OCI-M2 (cell line): ENCODE data around the gene TCF4.
A peak's percentile ranks its signal among the peaks of the same experiment; 100 is the strongest.

Experiments
- DNase-seq: peaks from one replicate; lab custom pipeline; 2025; ENCODE audit not compliant: unreplicated experiment; lab: John Stamatoyannopoulos, UW

Gene TCF4

GRCh38 chr18:55418439-55418838, 169.6 kb downstream of the TCF4 start:
- DNase-seq = no peak

DNA sequence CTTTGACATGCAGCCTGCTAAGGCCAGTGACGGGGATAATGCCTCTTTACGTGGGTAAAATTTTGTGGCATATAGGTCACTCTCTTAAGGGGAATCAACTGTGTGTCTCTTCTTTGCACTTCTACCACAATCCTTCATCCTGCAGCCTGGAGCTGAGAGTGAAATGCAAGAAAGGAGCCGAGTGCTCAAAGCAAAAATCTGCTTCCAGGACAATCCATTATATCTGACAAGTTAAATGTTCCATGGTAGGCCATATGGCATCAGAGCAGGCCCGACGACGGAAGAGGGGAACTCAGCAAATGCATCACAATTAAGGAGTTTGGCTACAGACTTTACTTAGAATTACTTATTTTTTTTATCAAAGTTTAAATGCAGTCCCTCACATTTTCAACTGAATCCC, 171.2 kb downstream of the TCF4 start:
- DNase-seq = no peak

DNA sequence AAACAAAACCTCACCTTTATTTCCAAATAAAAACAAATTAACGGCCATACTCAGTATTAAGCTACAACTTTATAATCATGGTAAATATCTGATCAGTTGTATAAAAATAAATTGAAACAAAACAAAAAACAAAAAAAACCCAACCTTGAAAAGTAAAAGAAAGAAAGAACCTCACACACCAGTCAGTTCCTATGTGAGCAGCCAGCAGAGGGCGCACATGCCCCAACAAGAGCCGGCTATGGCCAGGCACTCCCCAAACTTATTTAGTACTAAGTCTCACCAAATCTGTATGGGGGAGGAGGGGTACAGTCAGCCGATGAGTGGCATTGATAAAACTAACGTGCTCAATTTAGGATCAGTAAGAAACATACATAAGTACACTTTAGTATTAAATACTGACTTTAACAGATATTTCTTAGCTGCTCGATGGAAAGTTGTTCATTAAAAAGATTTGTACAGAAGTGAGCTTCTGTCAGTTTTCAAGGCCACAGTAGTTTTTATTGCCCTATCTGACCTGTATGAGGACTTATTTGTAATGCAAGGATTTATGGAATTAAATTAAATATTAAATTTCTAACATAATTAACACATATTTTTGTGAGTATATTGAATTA, 172.6 kb downstream of the TCF4 start:
- DNase-seq = peak; percentile 7

DNA sequence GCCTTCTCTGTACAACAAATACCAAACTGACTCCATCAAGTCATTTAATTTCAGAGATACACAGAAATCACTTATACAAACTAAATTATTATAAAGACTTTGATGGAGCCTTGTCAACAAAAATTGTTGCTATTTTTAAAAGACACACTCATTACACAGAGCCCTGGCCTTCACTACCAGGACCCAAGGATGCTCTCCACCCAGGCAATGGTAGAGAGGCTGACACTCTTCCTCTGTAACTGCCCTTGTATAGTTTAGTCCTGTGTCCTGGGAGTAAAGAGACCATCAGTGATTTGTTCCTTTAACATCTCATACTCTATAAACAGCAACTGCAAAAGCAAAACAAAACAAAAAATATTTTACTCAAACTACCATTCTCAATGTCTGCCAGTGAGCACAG, 173.5 kb downstream of the TCF4 start:
- DNase-seq = no peak

GRCh38 chr18:55413474-55413873, 174.5 kb downstream of the TCF4 start:
- no peak for DNase-seq

- DNase-seq = no peak
Measured at GRCh38 chr18:55407774-55408535, 180.0 kb downstream of the TCF4 start.

GRCh38 chr18:55407191-55407590, 180.8 kb downstream of the TCF4 start:
- DNase-seq = no peak

DNA sequence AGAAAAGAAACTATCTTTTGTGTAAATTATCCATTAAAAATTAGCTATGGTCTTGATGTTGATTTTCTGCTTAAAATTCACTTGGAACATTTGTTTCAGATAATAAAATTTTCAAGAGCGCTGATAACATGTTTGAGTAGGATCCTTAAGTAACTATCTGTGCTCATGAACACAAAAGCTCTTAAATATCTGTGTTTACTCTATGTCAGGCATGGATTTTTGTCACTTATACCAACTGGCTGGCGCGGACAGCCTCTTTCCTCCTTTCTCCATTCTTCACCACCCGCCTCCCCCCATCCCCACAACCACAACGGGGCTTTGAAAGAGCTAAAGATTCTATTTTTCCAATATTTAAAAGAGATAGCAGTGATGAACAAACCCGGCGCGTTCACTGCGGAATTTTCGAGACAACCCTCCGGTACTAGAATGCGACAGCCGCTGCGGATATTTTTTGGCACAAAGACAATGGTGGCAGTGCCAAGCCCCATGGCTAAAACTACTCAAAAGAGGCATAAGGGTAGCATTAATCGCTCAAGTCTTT, 181.5 kb downstream of the TCF4 start:
- no peak for DNase-seq

DNA sequence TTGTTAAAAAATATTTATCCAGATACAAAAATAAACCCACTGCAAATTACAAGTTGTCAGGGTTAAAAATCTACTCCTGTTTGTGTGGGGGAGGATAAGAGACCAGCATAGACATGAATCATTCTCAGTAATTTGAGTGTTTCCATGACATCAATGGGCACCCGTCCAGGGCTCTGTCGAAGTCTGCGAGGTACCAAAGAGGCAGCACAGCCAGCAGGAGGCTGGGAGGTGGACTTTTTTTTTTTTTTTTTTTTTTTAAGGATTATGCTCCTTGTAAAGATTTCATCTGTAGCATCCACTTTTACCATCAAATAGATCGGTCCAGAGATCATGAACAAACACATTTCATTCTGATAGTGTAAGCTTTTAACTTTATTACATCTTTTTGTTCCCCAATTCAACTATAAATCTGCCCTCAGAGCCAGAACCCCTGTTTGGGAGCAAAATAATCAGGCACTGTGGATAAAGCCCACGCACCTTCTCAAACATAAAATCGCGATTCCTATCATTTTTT, 182.0 kb downstream of the TCF4 start:
- no peak for DNase-seq

DNA sequence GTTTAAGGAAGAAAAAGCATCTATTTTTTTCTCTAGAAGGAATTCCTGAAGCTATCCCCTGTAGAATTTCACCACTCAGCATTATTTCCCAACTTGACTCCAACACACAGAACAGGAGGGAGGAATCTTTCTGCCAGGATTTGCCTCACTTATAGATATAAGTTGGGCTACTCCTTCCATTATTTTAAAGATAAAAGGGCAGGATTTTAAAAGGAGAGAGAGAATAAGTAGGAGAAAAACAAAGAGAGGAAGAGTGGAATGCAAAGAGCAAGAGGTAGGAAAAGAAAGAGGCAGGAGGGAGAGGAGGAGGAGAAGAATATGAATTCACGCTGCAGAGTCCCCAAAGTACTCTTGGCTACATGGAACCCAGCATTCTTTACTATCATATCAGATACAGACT, 182.5 kb downstream of the TCF4 start:
- DNase-seq = no peak

DNA sequence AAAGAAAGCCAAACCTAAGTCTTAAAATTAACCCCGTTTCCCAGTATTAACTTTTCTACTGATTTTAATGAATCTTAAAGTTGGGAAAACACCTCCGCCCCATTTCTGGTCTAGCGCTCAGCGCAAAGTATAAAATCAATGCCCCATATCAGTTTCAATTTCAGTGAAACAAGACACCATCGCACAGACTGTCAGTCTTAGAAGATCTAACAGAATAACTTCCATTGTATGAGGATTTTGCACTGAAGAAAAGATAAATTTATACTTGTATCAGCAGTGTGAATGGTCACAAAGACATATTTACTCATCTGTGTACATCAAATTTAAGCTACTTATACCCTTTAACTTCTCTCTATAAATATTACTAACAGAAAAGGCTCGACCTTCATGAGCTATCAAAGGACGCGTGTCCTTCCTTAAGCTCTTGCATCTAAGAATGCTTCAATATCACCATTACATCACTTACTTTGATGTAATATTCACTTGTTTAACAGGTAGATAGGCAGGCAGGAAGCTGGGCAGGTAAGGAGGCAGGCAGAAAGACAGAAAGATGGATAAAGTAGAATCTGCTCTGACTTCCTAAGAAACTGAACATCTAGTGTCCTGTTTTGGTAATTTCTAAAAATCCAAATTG, 183.0 kb downstream of the TCF4 start:
- DNase-seq = no peak

DNA sequence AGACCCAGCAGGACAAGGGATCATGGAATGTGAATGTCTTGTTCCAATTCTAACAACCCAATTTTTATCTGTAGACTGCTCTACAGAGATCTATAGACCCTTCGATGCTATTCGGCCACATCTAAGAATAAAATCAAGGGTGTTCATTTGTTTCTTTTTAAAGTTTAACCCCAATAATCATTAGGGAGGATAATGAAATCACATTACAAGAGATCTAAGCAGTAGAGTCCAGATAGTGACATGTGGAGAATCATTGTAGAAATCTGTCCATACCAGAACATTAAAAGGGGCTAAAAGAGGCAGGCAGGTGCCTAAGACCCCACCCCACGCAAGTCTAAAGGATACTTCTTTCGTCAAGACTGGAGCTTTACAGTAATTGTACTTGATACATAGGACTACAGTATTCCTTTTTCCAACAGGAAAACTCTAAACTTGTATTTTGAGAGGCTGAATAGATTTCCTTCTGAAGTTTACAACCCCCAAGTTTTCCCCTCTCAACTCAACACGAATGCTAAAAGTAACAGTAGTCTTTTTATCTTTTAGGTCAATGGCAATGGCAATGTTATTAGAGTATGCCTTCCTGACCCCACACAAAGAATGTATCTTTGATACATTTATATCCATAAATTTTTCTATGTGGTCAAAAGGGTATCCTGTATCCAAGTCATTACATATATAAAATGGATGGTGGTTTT, 183.7 kb downstream of the TCF4 start:
- DNase-seq = no peak

- no peak for DNase-seq
Measured at GRCh38 chr18:55403421-55403949, 184.5 kb downstream of the TCF4 start.

- DNase-seq = no peak
Measured at GRCh38 chr18:55402731-55403405, 185.1 kb downstream of the TCF4 start.

DNA sequence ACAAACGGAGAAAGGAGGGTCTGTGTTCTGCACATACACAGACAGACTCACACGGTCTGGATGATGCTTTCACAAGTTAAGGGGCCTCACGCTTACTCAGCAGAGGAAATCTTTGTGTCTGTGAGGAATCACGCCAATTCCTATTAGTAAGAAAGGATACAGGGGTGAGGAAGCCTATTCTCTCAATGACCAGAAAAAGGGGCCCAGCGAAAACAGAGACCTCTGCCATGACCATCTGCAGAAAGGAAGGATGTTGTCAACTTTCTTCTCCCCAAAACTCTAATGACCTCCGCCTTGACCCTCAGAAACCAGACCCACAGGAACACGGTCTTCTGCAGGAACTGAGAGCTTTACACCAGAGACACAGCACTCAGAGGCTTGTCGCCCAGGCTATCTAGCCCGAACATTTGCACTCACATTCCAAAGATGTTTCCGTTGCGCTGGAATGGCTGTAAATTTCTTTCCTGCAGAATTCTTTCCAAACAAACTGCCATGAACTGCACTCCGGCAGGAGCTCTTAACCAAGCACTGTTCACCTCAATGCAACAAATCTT, 186.3 kb downstream of the TCF4 start:
- no peak for DNase-seq

- no peak for DNase-seq
Measured at GRCh38 chr18:55400590-55401541, 187.1 kb downstream of the TCF4 start.

DNA sequence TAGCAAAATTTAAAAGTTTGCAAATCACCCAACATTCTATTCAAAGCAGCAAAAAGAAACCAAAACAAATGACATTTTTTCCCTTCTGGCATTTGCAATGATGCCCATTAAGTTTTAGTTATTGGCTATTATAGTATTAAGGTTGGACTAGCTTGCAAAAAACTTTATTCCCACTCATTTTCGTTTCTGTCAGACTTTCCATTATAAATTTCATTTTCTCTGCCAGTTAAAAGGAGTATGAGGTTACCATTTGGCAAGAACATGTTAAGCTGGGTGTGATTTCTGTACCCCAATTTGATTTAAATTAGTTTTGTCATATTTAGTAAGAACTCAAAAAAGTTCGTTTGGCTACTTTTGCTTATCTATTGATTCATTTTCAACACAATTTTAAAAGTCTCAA, 187.9 kb downstream of the TCF4 start:
- DNase-seq = no peak

- no peak for DNase-seq
Measured at GRCh38 chr18:55398858-55399257, 189.1 kb downstream of the TCF4 start.

DNA sequence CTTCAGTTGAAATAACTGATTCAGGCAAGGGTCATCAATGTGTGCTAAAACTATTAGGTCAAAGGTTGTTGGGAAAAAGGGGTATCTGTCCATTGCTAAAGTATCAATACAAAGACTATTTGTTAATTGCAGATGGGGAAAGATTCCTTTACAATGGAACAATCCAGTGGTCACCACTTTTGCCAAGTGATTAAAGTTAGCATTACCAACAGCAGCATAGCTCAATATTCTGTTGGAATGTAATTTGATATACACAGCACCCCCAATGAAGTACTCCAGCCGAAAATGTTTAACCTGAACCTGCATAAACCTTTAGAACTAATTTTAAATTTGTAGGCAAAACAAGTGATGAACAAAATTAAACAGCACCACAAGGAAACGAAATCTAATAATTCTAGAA, 191.0 kb downstream of the TCF4 start:
- no peak for DNase-seq
